K562 (cell line): ENCODE results near the gene PRCD.

Experiments used
- ARHGAP35 ChIP-seq: fragments of 450-650 bp; IDR thresholded peaks from 2 replicates; pipeline ENCODE4 v1.6.1; 2018; ENCODE audit not compliant: partially characterized antibody
- ATF4 ChIP-seq: fragments of 450-650 bp; formaldehyde crosslinking; IDR thresholded peaks from 2 replicates; pipeline ENCODE4 v1.4.0; 2022; ENCODE audit warnings: mild to moderate bottlenecking, moderate library complexity
- SIRT6 ChIP-seq: IDR thresholded peaks from one replicate; pipeline ENCODE4 v1.6.1; 2012; ENCODE audit warnings: low read depth, mild to moderate bottlenecking, control low read depth, inconsistent platforms, low read length, moderate library complexity
- TFAM ChIP-seq: fragments of 250-450 bp; sonication (Bioruptor Pico); conservative IDR thresholded peaks from 2 replicates; pipeline ENCODE4 v1.5.0; 2021; ENCODE audit warnings: mild to moderate bottlenecking, moderate library complexity
- USF1 ChIP-seq: sonication (generic); formaldehyde crosslinking; IDR thresholded peaks from 2 replicates; pipeline ENCODE4 v1.9.0; 2022; ENCODE audit warnings: mild to moderate bottlenecking, missing genetic modification reagents

- TF ChIP-seq TFAM (CRISPR knock-in tag) (no peak), ARHGAP35 (no peak), ATF4 (CRISPR knock-in tag) (no peak), USF1 (CRISPR knock-in tag) (no peak), SIRT6 (no peak)
Observed at GRCh38 chr17:76534831-76535732, 4.8 kb upstream of the PRCD start.
